SIG-M5 treated with dmso at 0.1 percent for 504 hours (cell line): Measurements from ENCODE around the gene TBC1D22A.
A peak's percentile ranks its signal among the peaks of the same experiment; 100 is the strongest.

Experiments used
- DNase-seq: peaks from one replicate; lab custom pipeline; 2025; ENCODE audit not compliant: unreplicated experiment; lab: John Stamatoyannopoulos, UW

The TBC1D22A gene

DNA sequence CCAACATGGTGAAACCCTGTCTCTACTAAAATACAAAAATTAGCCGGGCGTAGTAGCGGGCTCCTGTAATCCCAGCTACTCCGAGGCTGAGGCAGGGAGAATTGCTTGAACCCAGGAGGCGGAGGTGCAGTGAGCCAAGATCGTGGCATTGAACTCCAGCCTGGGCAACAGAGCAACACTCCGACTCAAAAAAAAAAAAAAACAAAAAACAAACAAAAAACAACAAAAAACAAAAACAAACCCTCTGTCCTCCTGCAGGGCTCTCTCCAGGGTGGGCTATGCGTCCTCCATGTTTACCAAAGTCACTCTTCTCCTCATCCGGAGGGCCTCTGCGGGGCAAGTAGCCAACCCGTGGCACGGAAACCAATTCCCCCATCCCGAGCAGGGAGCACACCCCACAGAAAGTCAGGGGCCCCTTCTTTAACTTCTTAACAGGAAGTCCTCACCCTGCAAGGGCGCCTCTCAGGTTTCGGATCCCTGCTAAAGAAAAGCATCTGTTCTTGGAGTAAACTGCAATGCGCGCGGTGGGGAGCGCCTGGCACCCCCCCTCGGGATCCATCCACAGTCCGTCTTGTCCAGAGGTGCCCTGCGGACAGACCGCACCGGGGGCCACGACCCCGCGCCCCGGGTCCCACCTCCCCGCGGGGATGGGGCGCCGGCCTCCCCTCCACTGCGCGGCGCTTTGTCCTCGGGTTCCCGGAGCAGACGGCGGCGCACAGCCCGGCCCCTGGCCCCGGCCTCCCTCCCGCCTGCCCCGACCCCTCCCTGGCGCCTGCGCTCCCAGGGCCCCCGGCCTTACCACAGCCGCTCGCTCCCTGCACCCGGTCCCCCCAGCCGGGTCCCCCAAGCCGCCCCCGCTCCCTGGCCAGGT lies 25.1 kb upstream of the TBC1D22A start:
- DNase-seq, result peak; percentile 73

DNA sequence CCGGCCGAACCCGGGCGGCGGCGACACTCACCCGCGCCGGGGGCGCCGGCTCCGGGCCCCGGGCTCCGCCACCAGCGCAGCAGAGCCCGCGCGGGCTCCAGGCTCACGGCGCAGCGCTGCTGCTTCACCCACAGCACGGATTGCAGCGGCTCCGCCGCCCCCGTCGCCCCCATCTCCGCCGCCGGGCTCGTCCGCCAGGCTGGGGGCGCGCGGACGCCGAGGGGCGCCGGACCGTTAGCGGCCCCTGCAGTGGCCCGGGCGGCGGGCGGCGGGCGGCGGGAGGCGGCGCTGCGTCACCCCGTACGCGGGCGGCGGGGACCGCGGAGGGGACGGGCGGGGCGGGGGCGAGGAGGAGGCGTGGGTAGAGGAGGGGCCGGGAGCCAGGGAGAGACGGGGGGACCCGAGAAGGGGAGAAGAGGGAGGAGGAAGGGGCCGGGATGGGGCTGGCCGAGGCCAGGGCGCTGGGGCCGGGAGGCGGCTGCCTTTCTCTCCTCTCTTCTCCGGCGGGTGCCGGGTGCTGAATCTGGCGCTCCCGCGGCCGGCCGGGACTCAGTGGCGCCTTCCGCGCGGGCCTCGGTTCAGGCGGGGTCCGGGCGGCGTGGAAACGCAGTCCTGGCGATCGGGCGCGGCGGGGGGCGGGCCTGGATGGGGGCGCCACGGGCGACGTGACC lies 24.3 kb upstream of the TBC1D22A start, which contains the start of gene CERK:
Gene CERK, minus strand, starts transcription at position 277 of the 671 bp plus-strand sequence. Its CDS starts 104 bp downstream, at position 173.
- peak; percentile 30 for DNase-seq

DNA sequence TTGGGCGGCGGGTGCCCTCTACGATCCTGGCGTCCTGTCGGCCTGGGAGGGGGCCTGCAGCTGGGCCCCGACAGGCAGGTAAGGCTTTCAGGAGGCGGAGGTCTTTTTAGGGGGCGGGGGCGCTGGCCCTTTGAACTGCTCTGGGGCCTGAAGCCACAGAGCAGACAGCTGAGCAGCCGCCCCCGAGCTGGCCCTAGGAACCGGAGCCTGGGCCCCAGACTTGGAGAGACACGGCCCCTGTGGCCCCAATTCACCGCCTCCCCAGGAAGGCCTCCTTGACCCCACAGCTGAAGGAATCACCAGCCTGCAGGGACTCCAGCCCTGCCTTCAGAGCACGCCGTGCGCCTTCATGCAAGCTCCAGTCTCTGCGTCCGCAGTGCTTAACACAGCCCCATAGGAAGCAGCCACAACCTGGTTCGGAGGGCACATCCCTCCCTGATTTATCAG lies 23.8 kb upstream of the TBC1D22A start:
- no peak for DNase-seq

DNA sequence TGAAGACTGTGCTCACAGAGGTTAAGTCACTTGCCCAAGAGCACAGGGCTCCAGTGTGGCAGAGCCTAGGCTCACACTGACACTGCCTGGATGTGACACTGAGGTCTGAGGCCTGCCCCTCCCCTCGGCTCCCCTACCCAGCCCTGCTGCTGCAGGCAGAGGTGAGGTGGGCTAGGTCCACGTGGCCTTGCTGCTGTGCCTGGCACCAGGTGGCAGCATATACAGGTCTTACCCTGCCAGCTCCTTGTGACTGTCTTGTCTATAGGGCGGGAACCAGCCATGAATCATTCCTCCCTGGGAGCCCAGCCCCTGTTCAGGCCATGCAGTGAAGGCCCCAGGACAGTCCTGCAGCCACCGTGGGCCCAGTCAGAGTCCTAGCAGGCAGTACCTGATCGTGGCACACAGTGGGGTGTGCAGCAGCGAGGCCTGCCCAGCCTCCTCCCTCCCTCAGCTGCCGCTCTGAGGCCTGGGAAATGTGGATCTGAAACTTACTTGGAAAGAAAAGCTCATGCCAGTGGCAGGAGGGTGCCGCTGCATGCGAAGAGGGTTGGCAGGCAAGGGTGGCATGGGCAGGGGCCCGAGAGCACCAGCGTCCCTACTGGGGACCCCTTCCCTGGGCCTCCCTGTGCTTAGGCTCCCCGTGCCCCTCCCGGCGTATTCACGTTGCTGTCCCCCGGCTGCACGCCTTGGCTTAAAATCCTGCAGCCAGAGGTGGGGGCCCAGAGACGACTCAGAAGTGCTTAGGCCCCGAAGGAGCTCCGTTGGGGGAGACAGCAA lies 23.2 kb upstream of the TBC1D22A start:
- DNase-seq, result no peak

DNA sequence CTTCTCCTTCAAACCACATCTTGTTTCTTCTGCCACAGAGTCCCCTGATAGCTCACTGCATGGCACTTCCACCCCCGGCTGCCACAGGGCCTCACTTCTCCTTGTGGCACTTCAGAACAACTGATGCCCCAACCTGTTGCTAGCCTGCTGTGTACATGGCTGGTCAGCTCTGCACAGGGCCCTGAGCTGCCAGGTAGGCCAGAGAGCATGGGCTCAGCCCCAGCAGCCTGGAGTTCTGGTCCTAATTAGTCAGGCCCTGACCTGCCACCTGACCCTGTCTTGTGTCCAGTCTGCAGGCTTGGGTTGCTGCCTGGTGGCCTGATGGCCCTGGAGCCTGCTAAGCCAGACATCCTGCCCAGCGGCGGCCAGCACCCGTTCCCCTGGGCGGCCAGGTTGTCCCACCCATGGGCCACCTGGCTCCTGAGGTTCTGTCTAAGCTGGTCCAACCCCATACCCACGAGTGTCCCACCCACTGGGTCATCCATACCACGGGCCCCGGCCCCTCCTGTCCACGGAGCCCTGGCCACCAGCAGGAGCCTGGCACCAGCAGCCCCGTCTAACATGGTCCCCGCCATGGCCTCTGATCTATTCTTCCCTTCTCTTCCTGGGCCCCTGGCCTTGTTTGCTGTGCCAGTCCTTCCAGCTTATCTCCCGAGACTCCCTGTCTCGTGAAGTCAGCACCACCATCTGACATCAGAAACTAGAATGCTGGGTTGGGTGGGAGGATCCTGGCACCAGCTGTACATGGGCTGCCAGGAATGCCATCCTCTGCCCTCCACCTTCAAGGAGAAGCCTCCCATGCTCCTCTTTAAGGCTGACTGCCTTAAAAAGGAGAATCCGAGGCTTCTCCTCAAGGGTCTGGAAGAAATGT lies 21.3 kb upstream of the TBC1D22A start:
- DNase-seq, result no peak

DNA sequence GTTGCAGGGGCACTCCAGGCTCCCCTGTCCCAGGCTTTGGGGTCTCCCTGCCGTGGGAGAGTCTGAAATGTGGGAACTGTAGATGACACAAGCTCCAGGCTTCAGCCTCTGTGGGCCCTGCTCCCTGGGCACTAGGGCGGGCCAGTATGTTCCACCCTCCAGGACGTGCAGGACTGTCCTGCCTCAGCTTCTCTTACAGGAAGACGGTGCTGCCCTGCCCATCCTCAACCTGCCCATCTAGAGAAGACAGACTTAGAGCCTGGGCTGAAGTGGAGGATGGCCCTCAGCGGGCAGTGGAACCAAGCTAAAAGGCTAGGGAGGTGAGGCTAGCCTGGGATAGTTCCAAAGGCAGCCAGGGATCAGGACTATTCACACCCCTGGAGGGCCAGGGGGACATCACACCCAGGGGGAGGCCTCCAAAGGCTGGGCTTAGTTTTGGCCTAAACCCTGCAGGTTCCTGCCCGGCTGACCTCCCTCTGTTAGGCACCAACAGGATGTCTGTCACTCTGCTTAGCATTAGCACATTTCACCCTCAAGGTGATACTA lies 20.4 kb upstream of the TBC1D22A start:
- no peak for DNase-seq

DNA sequence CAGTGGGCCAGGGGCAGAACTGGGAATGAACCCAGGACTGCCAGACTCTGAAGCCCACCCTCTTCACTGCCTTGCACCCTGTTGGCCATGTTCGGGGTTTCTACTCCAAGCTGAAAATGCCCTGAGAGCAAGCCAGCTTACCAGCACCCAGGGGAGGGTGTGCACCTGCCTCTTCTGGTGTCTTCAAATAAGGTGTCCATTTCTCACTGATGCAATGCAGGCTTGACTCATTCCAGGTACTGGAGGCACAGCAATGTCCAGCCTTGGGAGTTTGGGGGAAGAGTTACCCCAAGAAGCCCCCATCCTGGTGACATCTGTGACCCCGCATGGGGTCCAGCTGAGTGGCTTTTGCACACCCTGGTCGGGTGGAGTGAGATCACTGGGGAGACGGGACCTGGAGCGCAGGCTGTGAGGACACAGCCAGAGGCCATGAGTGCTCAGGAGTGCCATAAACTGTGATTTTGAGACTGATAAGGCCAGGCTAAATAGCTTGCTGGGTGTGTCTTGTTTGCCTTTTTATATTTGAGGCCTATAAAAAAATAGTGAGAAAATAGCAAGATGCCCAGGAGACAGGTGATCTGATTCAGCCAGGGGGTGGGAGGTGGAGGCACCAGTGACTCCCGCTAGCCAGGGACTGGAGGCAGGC lies 19.8 kb upstream of the TBC1D22A start:
- peak; percentile 15 for DNase-seq

DNA sequence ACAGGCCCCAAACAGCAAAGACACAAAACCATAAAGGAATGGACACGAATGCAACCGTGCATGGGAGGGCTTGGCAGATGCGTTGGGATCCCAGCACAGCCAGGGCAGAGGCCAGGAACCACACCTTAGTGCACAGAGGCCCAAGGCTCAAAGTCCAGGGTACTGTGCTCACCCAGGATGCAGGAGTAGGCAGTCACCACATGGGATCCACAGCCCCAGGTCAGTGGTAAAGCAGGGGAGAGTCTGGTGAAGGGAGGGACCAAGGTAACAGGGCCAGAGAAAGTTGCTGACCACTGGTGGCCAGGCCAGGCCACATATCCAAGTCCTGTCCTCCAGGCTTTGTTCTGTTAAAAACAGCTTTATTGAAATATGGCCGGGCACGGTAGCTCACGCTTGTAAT lies 17.9 kb upstream of the TBC1D22A start:
- no peak for DNase-seq

DNA sequence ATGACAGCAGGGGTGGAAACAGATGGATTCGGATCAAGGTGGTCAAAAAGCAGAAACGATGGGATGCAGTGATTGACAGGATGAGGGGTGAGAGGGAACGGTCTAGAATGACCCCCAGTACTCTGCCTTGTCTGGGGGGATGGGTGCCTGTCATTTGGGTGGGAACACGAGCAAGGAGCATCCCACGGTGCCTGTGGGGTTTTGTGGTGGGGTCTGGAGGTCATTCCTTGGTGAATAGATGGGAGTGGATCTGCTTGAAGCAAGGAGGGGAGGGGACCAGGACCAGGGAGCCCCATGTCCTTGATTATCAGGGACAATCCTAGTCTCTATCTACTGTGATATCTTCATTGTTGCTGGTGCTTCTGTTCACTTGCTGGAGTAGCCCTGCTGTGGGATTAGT lies 16.3 kb upstream of the TBC1D22A start:
- no peak for DNase-seq

DNA sequence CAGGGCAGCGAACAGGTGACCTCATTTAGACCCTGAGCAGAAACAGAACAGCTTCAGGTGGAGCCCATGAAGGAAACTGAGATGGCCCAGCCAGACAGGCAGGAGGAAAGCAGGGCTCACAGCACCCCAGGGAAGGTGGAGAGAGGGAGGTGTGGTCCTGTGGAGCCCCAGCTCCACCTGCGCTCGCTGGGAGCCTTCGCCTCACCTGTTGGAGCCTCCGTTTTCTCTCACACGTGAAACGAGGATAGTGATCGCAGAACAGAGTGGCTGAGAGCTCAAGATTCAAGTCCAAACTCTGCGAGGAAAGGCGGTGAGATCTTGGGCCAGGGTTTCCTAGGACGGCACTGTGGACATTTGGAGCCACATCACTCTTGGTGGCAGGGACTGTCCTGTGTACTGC lies 15.8 kb upstream of the TBC1D22A start:
- no peak for DNase-seq

DNA sequence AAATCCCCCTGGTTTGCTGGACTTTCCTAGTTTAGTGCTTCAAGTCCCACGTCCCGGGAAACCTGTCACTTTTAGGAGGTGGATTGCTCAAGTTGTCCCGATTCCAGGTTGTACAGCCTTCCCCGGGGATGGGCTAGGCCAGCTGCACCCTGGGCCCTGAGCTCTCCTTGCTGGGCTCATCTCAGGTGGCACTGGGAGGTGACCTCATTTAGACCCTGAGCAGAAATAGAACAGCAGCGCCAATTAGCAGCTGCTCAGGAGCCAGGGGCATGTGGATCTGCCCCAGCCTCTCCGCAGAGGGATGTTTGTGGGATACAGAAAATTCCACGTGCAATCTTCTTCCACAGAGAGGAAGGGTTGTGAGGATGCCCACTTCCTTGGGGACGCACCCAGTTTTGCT lies 14.8 kb upstream of the TBC1D22A start:
- DNase-seq, result no peak

DNA sequence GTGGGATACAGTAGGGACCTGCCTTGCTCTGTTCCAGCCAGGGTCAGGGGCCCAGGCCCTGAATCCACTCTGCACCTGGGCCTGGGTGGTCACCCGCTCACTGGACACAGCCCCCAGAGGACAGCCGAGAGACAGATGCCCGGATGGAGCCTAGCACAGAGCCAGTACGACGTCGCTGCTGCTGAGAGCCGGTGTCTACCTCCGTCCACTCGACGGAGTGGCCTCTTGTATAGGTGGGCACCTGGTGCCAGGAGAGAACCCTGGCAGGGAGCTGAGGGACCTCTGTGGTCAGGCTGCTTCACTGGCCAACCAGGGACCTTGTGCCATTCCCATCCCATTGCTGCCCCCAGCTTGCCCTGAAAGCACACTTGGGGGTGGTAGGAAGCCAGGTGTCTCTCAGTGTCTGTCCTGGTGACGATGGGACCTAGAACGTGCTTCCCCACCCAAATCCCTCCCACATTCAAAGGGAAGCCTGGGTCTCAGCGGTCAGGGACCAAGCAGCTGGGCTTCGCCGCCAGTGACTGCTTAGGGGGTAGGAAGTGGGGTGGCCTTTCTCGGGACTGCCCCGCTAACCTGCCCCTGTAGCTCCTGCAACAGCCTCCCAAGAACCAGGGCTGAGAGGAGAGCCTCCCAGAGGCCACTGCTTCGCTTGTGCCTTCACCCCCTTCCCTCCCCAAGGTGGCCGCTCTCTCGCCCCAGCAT lies 14.1 kb upstream of the TBC1D22A start:
- no peak for DNase-seq

DNA sequence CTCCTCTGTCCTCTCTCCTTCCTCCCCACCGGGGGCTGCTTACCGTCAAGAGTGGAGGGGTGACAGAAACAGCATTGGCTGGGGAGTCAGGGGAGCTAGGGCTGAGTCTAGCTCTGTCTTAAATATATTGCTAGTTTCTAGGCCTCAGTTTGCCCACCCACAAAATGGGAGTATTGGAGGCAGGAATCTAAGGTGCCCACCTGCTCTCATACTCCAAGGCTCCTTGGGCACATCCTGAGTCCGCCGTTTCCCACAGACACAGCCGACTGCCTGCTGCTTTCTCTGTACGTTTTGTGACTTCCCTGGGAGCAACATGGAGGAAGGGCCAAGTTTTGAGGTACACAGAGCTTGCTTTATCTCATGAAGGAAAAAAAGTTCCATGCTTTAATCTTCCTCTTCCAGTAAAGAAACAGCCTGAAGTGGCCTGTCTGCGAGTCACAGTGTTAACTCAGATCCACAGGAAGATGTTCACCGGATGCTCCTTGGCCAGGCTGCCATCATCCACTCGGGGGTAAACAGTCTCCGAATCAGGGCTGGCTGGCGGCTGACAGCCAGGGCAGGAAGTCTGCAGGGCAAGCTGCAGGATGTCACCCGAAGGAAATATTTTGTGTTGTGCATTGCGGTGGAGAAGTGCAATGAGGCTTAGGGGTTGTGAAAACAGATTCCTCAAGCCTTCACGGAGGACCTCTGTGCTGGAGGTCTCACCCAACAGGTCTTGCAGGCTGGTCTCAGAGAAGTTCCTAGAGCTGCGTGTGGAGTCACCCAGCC lies 13.4 kb upstream of the TBC1D22A start:
- DNase-seq, result peak; percentile 18

DNA sequence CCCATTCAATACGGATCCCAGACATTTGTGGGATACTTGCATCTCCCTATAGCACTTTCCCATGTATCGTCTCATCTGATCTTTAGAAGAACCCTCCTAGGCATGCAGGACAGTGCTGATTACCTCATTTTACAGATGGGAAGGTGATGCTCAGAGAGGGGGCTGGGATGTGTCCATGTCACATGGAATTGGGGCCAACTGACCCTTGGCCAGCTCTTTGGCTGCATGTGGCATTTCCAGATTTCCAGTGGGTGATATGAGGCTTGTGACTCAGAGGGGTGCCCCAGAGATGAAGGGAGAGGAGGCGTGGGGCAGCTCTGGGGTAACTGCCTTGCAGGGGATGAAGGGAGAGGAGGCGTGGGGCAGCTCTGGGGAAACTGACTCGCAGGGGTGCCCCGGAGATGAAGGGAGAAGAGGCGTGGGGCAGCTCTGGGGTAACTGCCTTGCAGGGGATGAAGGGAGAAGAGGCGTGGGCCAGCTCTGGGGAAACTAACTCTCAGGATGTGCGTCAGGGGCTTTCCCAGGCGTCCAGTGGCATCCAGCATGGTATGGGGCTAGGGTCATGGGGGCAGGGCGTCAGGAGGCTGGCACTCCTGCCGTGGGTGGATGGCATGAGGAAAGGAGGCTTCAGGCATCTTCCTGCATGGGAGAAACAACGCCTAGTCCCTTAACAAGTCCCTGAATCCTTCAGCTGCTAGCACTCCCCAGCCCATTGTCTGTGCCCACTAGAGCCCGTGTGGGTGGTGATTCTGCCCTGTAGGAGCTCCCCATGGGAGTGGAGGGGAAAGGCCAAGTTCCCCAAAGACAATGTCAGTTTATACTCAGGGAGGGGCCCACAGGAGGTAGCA lies 12.5 kb upstream of the TBC1D22A start:
- no peak for DNase-seq

DNA sequence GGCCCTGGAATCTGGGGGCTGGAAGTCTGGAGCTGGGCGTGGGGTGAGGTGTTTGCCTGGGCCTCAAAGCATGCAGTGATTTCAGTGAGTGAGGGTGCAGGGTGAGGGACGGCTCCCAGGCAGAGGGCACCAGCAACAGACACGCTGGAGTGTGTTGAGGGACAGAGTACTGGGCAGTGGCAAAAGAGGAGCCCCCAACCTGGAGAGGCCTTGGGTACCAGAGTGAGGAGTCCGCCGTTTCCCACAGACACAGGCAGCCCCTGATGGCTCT lies 12.0 kb upstream of the TBC1D22A start:
- no peak for DNase-seq

DNA sequence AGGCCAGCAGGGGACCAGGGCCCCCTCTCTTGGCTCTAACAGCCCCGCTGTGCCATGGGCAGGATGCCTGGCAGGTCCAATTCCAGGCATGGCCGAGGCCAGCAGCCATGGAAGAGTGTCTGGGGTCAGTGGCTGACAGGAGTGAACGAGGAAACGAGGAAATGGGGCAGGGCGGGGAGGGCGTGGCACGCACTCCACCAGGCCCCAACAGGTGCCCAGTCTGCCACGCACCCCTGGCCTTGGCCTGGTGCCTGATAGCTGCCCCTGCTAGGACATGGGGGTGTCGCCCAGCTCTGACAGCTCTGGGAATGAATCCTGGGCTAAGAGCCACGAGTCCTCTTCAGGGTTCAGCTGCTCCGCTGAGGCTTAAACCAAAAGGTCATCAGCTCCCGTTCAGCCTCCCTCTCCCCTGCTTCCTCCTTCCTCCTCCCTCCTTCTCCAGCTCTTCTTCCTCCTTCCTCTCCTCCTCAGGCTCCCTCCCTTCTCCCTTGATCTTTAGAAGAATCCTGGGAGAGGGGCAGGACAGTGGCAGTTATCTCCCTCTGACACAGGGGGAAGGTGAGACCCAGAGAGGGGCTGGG lies 11.5 kb upstream of the TBC1D22A start:
- no peak for DNase-seq

DNA sequence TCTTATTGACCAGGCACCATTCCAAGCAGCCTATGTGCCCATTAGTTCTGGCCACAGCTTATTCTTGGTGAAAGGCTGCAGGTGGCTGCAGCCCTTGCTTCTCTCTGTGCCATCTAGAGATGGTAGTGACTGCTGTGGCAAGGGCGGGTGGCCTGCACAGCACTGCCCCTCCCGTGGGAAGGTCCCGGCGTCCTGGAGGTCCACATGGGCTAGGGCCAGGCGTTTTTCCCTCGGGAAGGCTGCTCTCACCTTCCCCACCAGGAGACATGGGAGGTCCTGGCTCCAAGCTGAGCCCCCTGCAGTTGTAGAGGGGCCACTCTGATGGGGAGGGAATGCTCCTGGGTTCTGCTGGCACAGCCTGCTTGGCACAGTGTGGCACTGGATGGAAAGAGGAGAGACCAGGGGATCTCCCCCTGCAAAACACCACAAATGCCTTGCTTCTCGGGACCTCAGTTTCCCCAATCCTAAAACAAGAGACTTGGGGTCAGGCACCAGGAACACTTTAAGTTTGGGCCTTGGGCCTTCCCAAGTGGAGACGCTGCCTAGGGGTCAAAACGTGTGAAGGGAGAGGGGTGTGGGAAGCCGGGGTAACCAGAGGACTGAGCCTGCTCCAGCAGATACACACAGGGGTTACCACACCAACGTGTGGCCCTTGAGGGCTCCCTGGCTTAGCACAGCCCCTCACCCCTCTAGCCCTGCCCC lies 10.0 kb upstream of the TBC1D22A start:
- no peak for DNase-seq
